ENCODE data around the gene CNOT8.

DNA sequence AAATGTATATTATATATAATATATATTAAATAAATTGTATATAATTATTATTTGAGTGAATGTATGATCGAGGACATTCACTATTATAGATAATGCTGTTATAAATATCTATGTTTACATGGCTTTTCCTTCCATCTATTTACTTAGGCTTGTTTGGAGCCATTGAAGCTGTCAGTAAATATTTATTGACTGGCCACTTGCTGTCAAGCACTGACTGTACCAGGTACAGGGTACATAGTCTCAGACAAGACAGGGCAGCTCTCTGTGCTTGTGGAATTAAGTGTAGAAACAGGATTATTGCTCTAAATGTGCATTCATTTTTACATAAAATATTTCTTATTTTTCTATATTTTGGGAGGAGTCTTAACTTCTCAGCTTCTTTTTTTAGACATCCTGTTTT is 24.4 kb upstream of the CNOT8 start:
- TF ChIP-seq BHLHE40 (IDR thresholded peaks at IDR 0.05; ENCODE audit: borderline replicate concordance) (no peak), TARDBP (IDR thresholded peaks at IDR 0.05) (no peak), SP1 (IDR thresholded peaks at IDR 0.05) (no peak), NFRKB (IDR thresholded peaks at IDR 0.05) (no peak), PKNOX1 (IDR thresholded peaks at IDR 0.05) (no peak), ZNF384 (IDR thresholded peaks at IDR 0.05) (no peak), CTBP1 (IDR thresholded peaks at IDR 0.05; ENCODE audit: borderline replicate concordance) (no peak), LEF1 (IDR thresholded peaks at IDR 0.05; ENCODE audit: borderline replicate concordance) (no peak), HDGF (IDR thresholded peaks at IDR 0.05; ENCODE audit: borderline replicate concordance) (no peak)

All from HEK293T (cell line).